Choroid plexus epithelial cell (primary cell): ENCODE data around the gene ZCCHC3.
"Not testable (repeated sequence)": the region's sequence is repeated elsewhere in the genome, so short reads cannot be mapped to it uniquely, and the experiment has no call there.

ENCODE experiments used
- DNase-seq: peaks from one replicate; pipeline ENCODE4 v3.0.0-alpha.2; 2010; ENCODE audit warnings: low read depth
- H3K4me3 ChIP-seq: 2 replicates; pipeline ENCODE4 v1.5.1; 2011; ENCODE audit warnings: low read depth, mild to moderate bottlenecking, control low read depth, low read length, moderate library complexity
- CTCF ChIP-seq: conservative IDR thresholded peaks from 2 replicates; pipeline ENCODE4 v1.5.1; 2011; ENCODE audit warnings: low read depth, mild to moderate bottlenecking, control low read depth, inconsistent platforms, low read length, moderate library complexity

The ZCCHC3 gene

GRCh38 chr20:330233-331149 lies 33.1 kb downstream of the ZCCHC3 start:
- peak; percentile 78 for DNase-seq
- no peak overlapping the region for H3K4me3 ChIP-seq
- peak; percentile 90 for TF ChIP-seq CTCF

- H3K4me3 ChIP-seq = no peak overlapping the region
- DNase-seq = no peak
- TF ChIP-seq CTCF = no peak
Measured at GRCh38 chr20:334578-334977, 37.2 kb downstream of the ZCCHC3 start.

- H3K4me3 ChIP-seq, DNase-seq: not testable (repeated sequence)
Measured at GRCh38 chr20:336040-336439, 38.7 kb downstream of the ZCCHC3 start.

- DNase-seq = peak; percentile 92
- no peak overlapping the region for H3K4me3 ChIP-seq
- TF ChIP-seq CTCF = no peak
Measured at GRCh38 chr20:341682-342081, 44.3 kb downstream of the ZCCHC3 start.

GRCh38 chr20:343107-343506 lies 45.7 kb downstream of the ZCCHC3 start:
- no peak overlapping the region for H3K4me3 ChIP-seq
- no peak for TF ChIP-seq CTCF
- DNase-seq = no peak

GRCh38 chr20:346033-346639 lies 48.8 kb downstream of the ZCCHC3 start:
- no peak for TF ChIP-seq CTCF
- no peak for DNase-seq
- H3K4me3 ChIP-seq = peak overlapping the region; percentile 81

- peak; percentile 69 for DNase-seq
- TF ChIP-seq CTCF = no peak
- peak within 1 kb of the TSS; percentile 81 for H3K4me3 ChIP-seq
Measured at GRCh38 chr20:346640-347316, 49.4 kb downstream of the ZCCHC3 start, which contains the start of gene NRSN2. Gene NRSN2 (plus strand): TSS chr20:347111. CDS start chr20:349644, 2,533 bp downstream.
